GM23338 (cell line): ENCODE data around the gene HDHD5.

ENCODE experiments used
- CREB1 ChIP-seq: fragments of 250-450 bp; sonication (Bioruptor Pico); IDR thresholded peaks from 2 replicates; pipeline ENCODE4 v1.5.0; 2020; ENCODE audit warnings: low read depth, mild to moderate bottlenecking, moderate library complexity
- EZH2 ChIP-seq: fragments of 200-600 bp; sonication (generic); IDR thresholded peaks from one replicate; pipeline ENCODE4 v1.8.0; 2017; ENCODE audit warnings: antibody characterized with exemption, mild to moderate bottlenecking, low read depth; ENCODE audit not compliant: unreplicated experiment
- POLR2AphosphoS5 ChIP-seq: IDR thresholded peaks from 2 replicates; pipeline ENCODE4 v1.6.1; 2016; ENCODE audit warnings: antibody characterized with exemption, low read depth
- REST ChIP-seq: IDR thresholded peaks from one replicate; pipeline ENCODE4 v1.6.1; 2018; ENCODE audit warnings: antibody characterized with exemption; ENCODE audit not compliant: unreplicated experiment
- STAT1 ChIP-seq: IDR thresholded peaks from one replicate; pipeline ENCODE4 v1.6.1; 2016; ENCODE audit warnings: antibody characterized with exemption; ENCODE audit not compliant: unreplicated experiment
- ZNF114 ChIP-seq: fragments of 250-450 bp; sonication (Bioruptor Pico); IDR thresholded peaks from 2 replicates; pipeline ENCODE4 v1.5.0; 2020; ENCODE audit warnings: mild to moderate bottlenecking, moderate library complexity
- TF ChIP-seq, protein P1 (sequence below): IDR thresholded peaks from 2 replicates; pipeline ENCODE4 v1.6.1; 2016; ENCODE audit warnings: antibody characterized with exemption
- TF ChIP-seq, protein P2 (sequence below), 2 experiments: fragments of 200-600 bp in 1 of 2; sonication (generic) in 1 of 2; conservative IDR thresholded peaks; 2 replicates each; pipeline versions ENCODE4 v1.5.1 to v1.6.1; 2016 to 2017; ENCODE audit warnings: antibody characterized with exemption in 2 of 2, low read depth in 2 of 2, mild to moderate bottlenecking in 2 of 2, moderate library complexity in 1 of 2

DNA sequence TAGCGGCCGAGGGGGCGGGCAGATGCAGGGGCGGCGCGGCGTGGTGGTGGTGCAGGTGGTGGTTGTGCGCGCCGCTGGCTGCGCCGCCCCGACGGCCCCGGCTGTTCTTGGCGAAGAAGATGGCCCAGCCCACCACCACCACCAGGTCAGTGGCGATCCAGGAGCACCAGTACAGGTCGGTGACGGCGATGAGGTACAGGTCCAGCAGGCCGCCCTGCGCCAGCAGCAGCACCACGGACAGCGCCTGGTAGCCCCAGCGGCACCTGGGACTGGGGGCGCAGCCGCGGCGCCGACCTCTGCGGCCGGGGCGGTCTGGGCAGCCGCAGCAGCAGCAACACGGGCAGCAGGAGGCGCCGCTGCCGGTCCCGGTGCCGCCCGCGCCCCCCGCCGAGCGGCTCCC, 38.8 kb downstream of the HDHD5 start:
- no peak for TF ChIP-seq EZH2
- TF ChIP-seq, protein P1, sequence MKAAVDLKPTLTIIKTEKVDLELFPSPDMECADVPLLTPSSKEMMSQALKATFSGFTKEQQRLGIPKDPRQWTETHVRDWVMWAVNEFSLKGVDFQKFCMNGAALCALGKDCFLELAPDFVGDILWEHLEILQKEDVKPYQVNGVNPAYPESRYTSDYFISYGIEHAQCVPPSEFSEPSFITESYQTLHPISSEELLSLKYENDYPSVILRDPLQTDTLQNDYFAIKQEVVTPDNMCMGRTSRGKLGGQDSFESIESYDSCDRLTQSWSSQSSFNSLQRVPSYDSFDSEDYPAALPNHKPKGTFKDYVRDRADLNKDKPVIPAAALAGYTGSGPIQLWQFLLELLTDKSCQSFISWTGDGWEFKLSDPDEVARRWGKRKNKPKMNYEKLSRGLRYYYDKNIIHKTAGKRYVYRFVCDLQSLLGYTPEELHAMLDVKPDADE: no peak
- TF ChIP-seq, protein P2, sequence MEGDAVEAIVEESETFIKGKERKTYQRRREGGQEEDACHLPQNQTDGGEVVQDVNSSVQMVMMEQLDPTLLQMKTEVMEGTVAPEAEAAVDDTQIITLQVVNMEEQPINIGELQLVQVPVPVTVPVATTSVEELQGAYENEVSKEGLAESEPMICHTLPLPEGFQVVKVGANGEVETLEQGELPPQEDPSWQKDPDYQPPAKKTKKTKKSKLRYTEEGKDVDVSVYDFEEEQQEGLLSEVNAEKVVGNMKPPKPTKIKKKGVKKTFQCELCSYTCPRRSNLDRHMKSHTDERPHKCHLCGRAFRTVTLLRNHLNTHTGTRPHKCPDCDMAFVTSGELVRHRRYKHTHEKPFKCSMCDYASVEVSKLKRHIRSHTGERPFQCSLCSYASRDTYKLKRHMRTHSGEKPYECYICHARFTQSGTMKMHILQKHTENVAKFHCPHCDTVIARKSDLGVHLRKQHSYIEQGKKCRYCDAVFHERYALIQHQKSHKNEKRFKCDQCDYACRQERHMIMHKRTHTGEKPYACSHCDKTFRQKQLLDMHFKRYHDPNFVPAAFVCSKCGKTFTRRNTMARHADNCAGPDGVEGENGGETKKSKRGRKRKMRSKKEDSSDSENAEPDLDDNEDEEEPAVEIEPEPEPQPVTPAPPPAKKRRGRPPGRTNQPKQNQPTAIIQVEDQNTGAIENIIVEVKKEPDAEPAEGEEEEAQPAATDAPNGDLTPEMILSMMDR (conservative IDR thresholded peaks at IDR 0.05; ENCODE audit: low read depth in 2 of 2): no peak; a peak in 1 of 4 replicates
- TF ChIP-seq POLR2AphosphoS5: no peak
- TF ChIP-seq ZNF114 (CRISPR knock-in tag): no peak
- TF ChIP-seq REST: peak; percentile 98
- TF ChIP-seq STAT1: no peak
- TF ChIP-seq CREB1: peak; percentile 57; the same call in 1 of the 2 replicates
